ENCODE results near the gene PRR14L. TPM values are rescaled to one million over a fixed set of nuclear protein-coding genes. Genes with fewer than 3 reads are reported as not detected.
A peak's percentile ranks its signal among the peaks of the same experiment; 100 is the strongest.
"Not testable (repeated sequence)": the region's sequence is repeated elsewhere in the genome, so short reads cannot be mapped to it uniquely, and the experiment has no call there.

The PRR14L gene
- total and polyA plus RNA-seq, 2 donors (not counting 3 experiments of a cell fraction or from before 2014, with no cell fraction given) = 13.1 to 53.8 TPM

GRCh38 chr22:31707519-31707918 is 42.4 kb downstream of the PRR14L start:
- TF ChIP-seq JUN (IDR thresholded peaks at IDR 0.05; ENCODE audit: borderline replicate concordance, insufficient read depth, insufficient read length, low read depth) (no peak), MYC (IDR thresholded peaks at IDR 0.05; ENCODE audit: low read depth, low read length) (no peak), EZH2 (IDR thresholded peaks at IDR 0.05; ENCODE audit: borderline replicate concordance, low read depth, low read length, severe bottlenecking) (no peak), POLR2A (IDR thresholded peaks at IDR 0.05; ENCODE audit: low read depth, low read length) (no peak), POLR2AphosphoS5 (IDR thresholded peaks at IDR 0.05; ENCODE audit: insufficient read depth, low read depth, low read length) (no peak), GATA2 (IDR thresholded peaks at IDR 0.05; ENCODE audit: insufficient read depth, insufficient read length, low read depth, low read length) (no peak)
- Histone ChIP-seq H3K9ac (replicated peaks; ENCODE audit: extremely low read depth, insufficient read depth, low read length) (no peak overlapping the region), H3K36me3 (ENCODE audit: control insufficient read depth in 2 of 2, extremely low read depth in 1 of 2, insufficient read depth in 2 of 2, low read length in 2 of 2) (peaks cover 5 to 20% of the 10 kb centered on the region in 2 experiments), H3K27ac (ENCODE audit: insufficient read depth, low read depth, low read length) (no peak overlapping the region), H3K4me2 (ENCODE audit: insufficient read depth, low read length) (no peak overlapping the region), H3K4me3 (replicated peaks in 1 of 3; ENCODE audit: insufficient read depth in 1 of 3, low read depth in 1 of 3, low read length in 3 of 3) (no peak overlapping the region), H3K9me3 (replicated peaks; ENCODE audit: control insufficient read depth, insufficient read depth, low read length) (no peaks in the 10 kb centered on the region), H4K20me1 (replicated peaks; ENCODE audit: control insufficient read depth, extremely low read depth, insufficient read depth, low read length) (no peaks in the 10 kb centered on the region), H3K79me2 (ENCODE audit: control insufficient read depth, insufficient read depth, low read length) (no peaks in the 10 kb centered on the region), H3K27me3 (ENCODE audit: control insufficient read depth in 2 of 2, insufficient read depth in 2 of 2, low read length in 2 of 2) (no peaks in the 10 kb centered on the region), H3K9me1 (replicated peaks; ENCODE audit: control insufficient read depth, extremely low read depth, insufficient read depth, low read length) (no peaks in the 10 kb centered on the region), H2AFZ (ENCODE audit: low read depth, low read length) (no peak overlapping the region), H3K4me1 (ENCODE audit: control insufficient read depth, extremely low read depth, insufficient read depth, low read length) (no peaks in the 10 kb centered on the region)
- no peak for FAIRE-seq
- BruUV-seq (replicated peaks) = no TSS peak
- intact Hi-C loops (cut with micrococcal nuclease) = no loop called here
- ChIA-PET CTCF (interaction anchor here (1.4 kb wide), 1 partner anchor 42 kb away, joined by 3 read pairs; no protein-coding TSS in a partner anchor), POLR2A (no interaction called here)
- no peak for DNase-seq (ENCODE audit: low read depth, low spot score)
- dilution Hi-C loops (cut with MboI; ENCODE audit: extremely low pct_ligation_motif_present, low sequenced_read_pairs) = no loop called here

DNA sequence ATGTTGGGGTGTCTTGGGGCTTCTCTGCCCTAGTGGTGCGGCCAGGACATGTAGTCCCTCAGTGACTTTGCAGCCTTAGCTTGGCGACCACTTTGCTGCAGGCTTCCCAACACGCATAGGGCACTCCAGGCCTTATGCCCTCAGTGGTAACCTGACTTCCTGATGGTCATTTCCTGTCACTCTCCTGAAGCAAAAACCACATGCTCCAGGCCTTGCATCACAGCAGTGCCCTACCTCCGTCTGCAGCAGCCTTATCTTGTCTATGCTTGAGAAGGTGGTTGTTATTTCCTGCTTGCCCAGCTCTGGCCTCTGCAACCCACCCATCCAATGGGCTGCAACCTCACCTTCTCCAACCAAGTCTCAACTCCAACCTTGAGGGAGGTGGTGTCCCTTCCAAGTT is 54.5 kb downstream of the PRR14L start:
- Histone ChIP-seq H3K9me3 (replicated peaks; ENCODE audit: control insufficient read depth, insufficient read depth, low read length) (no peaks in the 10 kb centered on the region), H3K4me1 (ENCODE audit: control insufficient read depth, extremely low read depth, insufficient read depth, low read length) (peaks cover 3% of the 10 kb centered on the region), H3K36me3 (ENCODE audit: control insufficient read depth in 2 of 2, extremely low read depth in 1 of 2, insufficient read depth in 2 of 2, low read length in 2 of 2) (peaks cover 4 to 16% of the 10 kb centered on the region in 2 experiments), H3K4me2 (ENCODE audit: insufficient read depth, low read length) (no peak overlapping the region), H3K79me2 (ENCODE audit: control insufficient read depth, insufficient read depth, low read length) (no peaks in the 10 kb centered on the region), H3K9ac (replicated peaks; ENCODE audit: extremely low read depth, insufficient read depth, low read length) (no peak overlapping the region), H3K27ac (ENCODE audit: insufficient read depth, low read depth, low read length) (no peak overlapping the region), H3K4me3 (replicated peaks in 1 of 3; ENCODE audit: insufficient read depth in 1 of 3, low read depth in 1 of 3, low read length in 3 of 3) (no peak overlapping the region), H3K9me1 (replicated peaks; ENCODE audit: control insufficient read depth, extremely low read depth, insufficient read depth, low read length) (no peaks in the 10 kb centered on the region), H2AFZ (ENCODE audit: low read depth, low read length) (no peak overlapping the region), H3K27me3 (ENCODE audit: control insufficient read depth in 2 of 2, insufficient read depth in 2 of 2, low read length in 2 of 2) (no peaks in the 10 kb centered on the region), H4K20me1 (replicated peaks; ENCODE audit: control insufficient read depth, extremely low read depth, insufficient read depth, low read length) (no peaks in the 10 kb centered on the region)
- no peak for TF ChIP-seq GATA2 (IDR thresholded peaks at IDR 0.05; ENCODE audit: insufficient read depth, insufficient read length, low read depth, low read length)
- intact Hi-C loops (cut with micrococcal nuclease) = no loop called here
- dilution Hi-C loops (cut with MboI; ENCODE audit: extremely low pct_ligation_motif_present, low sequenced_read_pairs) = no loop called here
- DNase-seq (ENCODE audit: low read depth, low spot score) (no peak), FAIRE-seq (peak; percentile 12)
- BruUV-seq (replicated peaks) = no TSS peak
- ChIA-PET POLR2A (no interaction called here), CTCF (interaction anchor here (0.9 to 1.0 kb wide), 2 partner anchors 23 to 30 kb away, joined by 3 read pairs; no protein-coding TSS in a partner anchor)

DNA sequence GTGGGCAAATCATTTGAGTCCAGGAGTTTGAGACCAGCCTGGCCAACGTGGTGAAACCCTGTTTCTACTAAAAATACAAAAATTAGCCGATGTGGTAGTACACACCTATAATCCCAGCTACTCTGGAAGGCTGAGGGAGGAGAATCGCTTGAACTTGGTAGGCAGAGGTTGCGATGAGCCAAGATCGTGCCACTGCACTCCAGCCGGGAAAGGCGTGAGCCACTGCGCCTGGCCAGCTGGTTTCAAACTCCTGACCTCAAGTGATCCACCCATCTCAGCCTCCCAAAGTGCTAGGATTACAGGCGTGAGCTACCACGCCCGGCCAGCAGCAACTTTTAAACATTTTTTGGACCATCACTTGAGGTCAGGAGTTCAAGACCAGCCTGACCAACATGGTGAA is 55.9 kb downstream of the PRR14L start:
- BruUV-seq (replicated peaks); FAIRE-seq; H3K27me3 ChIP-seq (ENCODE audit: control insufficient read depth in 2 of 2, insufficient read depth in 2 of 2, low read length in 2 of 2); H3K4me3 ChIP-seq (replicated peaks in 1 of 3; ENCODE audit: insufficient read depth in 1 of 3, low read depth in 1 of 3, low read length in 3 of 3); H3K79me2 ChIP-seq (ENCODE audit: control insufficient read depth, insufficient read depth, low read length); H3K27ac ChIP-seq (ENCODE audit: insufficient read depth, low read depth, low read length); H3K9ac ChIP-seq (replicated peaks; ENCODE audit: extremely low read depth, insufficient read depth, low read length); dilution Hi-C loops (cut with MboI; ENCODE audit: extremely low pct_ligation_motif_present, low sequenced_read_pairs); intact Hi-C loops (cut with micrococcal nuclease); H3K4me2 ChIP-seq (ENCODE audit: insufficient read depth, low read length); H2AFZ ChIP-seq (ENCODE audit: low read depth, low read length); H4K20me1 ChIP-seq (replicated peaks; ENCODE audit: control insufficient read depth, extremely low read depth, insufficient read depth, low read length); POLR2A ChIA-PET; H3K4me1 ChIP-seq (ENCODE audit: control insufficient read depth, extremely low read depth, insufficient read depth, low read length); H3K9me3 ChIP-seq (replicated peaks; ENCODE audit: control insufficient read depth, insufficient read depth, low read length); H3K9me1 ChIP-seq (replicated peaks; ENCODE audit: control insufficient read depth, extremely low read depth, insufficient read depth, low read length); DNase-seq (ENCODE audit: low read depth, low spot score): not testable (repeated sequence)
- CTCF ChIA-PET = interaction anchor here (1.1 kb wide), 1 partner anchor 276 kb away, joined by 3 read pairs; no protein-coding TSS in a partner anchor
- peaks cover 4 to 16% of the 10 kb centered on the region in 2 experiments for H3K36me3 ChIP-seq (ENCODE audit: control insufficient read depth in 2 of 2, extremely low read depth in 1 of 2, insufficient read depth in 2 of 2, low read length in 2 of 2)

Measured in endothelial cell of umbilical vein (primary cell).